Frontal cortex (tissue), 4 donors: ENCODE results near the gene AHCYL2. TPM values are rescaled to one million over a fixed set of nuclear protein-coding genes. Genes with fewer than 3 reads are reported as not detected.

Experiments used
- DNase-seq, 2 donors: peaks; one replicate each; pipeline ENCODE4 v3.0.0; 2012; ENCODE audit warnings: low spot score in 2 of 2
- FAIRE-seq: peaks from 2 replicates; lab custom pipeline; 2012; peaks lifted over from hg19 to GRCh38; lab: Jason Lieb, UNC
- total RNA-seq: library from RNA; depleted of rRNA; stranded (reverse); fragments of >200 nt; gene quantifications from one replicate; pipeline ENCODE4 v1.2.3, GENCODE V29; 2014
- donor health status: control.
- donor health status: control.
- donor health status: control.

Gene AHCYL2
- total RNA-seq: 15.9 TPM

DNA sequence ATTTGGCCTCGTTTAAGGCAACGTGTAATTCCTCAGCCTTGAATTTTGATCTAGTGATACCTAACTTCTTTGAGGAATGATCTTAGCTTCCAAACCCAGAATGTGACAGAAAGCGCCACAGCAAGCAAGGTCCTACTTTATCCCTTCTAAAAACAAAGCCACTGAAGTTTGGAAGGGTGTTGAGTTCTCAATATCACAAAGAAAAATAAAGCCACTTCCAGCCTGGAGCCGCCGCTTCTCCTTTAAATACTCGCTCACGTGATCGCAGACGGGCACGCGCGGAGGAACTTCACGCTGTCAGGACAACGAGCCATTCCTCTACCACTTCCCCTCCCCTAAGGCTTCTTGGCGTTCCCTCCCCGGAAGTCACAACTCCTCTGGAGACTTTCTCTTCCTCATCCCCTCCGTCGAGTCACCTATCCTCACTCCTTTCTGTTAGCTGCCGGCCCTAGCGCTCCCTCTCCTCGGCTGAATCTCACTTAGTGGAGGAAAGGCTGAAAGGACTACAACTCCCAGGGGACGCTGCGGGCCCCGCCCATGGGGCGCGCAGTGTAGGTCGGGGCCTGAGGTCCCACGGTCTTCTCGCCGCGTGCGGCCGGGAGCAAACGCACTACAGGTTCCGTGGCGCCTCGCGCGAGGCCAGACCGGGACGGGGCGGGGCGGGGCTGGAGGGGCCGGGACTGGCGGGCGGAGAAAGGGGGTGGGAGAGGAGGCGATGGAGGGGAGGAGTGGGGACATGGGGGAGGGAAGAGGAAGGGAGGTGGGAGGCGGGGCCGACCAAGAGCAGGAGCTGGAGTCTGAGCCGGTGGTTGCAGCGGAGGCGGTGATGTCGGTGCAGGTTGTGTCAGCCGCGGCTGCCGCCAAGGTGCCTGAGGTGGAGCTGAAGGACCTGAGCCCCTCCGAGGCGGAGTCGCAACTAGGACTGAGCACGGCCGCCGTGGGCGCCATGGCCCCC is at the start of gene AHCYL2:
AHCYL2 (plus strand) TSS at position 780 of the 955 bp plus-strand sequence.
- FAIRE-seq (no peak), DNase-seq (peak; percentile 90 to 91)

GRCh38 chr7:129176916-129177710 is 47.7 kb upstream of the AHCYL2 start:
- FAIRE-seq (no peak), DNase-seq (no peak)

DNA sequence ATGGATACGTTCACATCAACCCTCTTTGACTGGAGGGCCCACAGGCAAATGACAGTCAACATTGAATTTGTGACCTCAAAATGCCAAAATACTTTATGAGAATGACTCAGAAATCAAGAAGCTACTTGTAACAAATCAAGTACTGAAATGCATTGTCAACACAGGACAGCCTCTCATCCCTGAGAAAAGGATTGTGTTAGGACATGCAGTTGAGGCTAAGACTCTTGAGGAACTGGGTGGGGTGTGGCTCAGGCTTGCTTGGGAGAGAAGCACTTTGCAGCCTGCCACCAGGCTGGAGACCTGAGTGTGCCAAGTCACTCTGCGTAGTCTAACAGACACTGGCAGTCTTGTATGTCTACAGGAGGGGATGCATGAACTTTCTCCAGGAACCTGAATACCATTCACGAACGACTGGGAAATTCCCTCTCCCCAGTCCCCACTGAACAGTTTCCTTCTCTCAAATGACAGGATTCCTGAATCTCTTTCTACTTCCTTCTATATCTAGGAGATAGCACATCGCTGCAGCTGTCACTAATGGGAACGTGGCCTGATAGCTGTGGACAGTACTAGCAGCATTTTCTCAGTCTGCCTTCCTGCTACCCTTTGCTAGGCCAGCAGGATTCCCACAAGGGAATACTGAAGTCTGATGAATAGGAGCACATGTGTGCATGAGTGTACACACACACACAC is 39.7 kb upstream of the AHCYL2 start:
- DNase-seq (no peak), FAIRE-seq (no peak)

GRCh38 chr7:129186749-129187260 is 38.0 kb upstream of the AHCYL2 start:
- FAIRE-seq: no peak
- no peak for DNase-seq

DNA sequence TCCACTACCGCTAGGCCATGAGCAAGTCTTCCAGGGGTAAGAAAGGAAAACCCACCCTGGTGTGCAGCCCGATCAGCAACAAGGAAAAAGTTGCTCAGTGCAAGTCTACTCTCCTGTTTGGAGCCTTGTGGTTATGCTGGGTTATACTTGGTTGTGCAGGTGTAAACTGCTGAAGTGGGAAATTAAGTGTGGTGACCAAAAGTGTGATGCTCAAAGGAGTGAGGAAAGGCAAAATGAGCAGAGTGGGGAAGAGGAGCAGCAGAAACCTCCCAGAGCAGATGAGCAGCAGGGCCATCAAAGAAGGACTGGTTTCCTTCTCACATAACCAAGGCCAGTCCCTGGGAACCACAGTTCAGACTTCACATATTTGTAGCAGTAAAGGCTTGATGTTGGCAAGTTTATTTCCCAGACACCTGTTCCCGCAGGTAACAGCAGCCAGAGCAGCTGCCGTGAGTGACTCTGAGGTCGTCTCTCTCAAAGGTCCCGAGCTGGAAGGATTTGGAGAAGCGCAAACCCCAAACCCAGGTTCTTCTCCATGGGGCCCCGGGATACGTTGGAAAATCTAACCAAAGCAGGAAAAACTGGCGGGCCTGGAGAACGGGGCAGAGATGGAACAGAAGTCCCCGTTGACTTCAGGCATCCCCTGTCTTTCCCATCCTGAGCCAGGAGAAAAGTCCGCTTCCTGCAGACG is 37.0 kb upstream of the AHCYL2 start:
- DNase-seq: no peak
- no peak for FAIRE-seq

- no peak for FAIRE-seq
Measured at GRCh38 chr7:129188372-129188891, 36.4 kb upstream of the AHCYL2 start, which contains the start of gene SMO. TSS of gene SMO (plus strand) at chr7:129188633. CDS start at chr7:129189152, 519 bp downstream.

GRCh38 chr7:129188892-129189660 is 35.8 kb upstream of the AHCYL2 start:
- peak in 1 of 2 donors; percentile 44 for DNase-seq
- FAIRE-seq: no peak

More at GRCh38 chr7:129188372-129188891, 36.4 kb upstream of the AHCYL2 start, which contains the start of gene SMO:
- DNase-seq: peak; percentile 56 to 71

DNA sequence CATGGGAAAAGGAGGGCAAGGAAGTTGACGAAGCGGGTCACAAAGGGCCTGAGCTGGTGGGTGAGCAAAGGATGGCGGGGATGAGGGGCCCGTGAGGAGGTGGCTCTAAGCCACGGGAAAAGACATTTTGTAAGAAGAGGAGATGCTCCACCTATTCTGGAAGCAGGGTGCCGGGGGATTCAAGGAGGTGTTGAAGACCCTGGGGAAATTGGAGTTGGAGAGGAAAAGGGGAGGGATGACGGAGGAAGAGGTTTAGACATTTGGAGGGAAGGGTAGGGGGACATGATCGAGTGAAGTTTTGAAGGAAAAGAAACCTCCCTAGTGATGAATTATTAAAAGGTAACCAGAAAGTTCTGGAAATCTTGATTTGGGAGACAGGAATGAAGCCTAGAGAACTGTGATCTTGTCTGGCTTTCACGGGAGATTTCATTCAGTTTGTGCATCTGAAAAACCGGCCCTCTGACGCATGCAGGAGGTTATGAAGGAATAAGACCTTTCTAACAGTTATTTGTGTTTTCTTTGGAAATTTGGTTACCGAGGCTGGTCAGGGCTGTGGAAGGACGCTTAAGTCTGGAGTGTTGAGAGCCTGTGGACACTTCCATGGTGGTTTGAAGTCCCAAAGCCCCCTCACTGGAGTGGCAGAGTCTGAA is 35.0 kb upstream of the AHCYL2 start:
- FAIRE-seq: no peak
- DNase-seq: no peak

GRCh38 chr7:129191272-129191671 is 33.6 kb upstream of the AHCYL2 start:
- FAIRE-seq (no peak), DNase-seq (no peak)

GRCh38 chr7:129193892-129194291 is 30.9 kb upstream of the AHCYL2 start:
- FAIRE-seq: no peak
- DNase-seq: no peak

GRCh38 chr7:129197771-129198170 is 27.1 kb upstream of the AHCYL2 start:
- DNase-seq (no peak), FAIRE-seq (no peak)

- no peak for FAIRE-seq
- no peak for DNase-seq
Measured at GRCh38 chr7:129199406-129199805, 25.4 kb upstream of the AHCYL2 start.

DNA sequence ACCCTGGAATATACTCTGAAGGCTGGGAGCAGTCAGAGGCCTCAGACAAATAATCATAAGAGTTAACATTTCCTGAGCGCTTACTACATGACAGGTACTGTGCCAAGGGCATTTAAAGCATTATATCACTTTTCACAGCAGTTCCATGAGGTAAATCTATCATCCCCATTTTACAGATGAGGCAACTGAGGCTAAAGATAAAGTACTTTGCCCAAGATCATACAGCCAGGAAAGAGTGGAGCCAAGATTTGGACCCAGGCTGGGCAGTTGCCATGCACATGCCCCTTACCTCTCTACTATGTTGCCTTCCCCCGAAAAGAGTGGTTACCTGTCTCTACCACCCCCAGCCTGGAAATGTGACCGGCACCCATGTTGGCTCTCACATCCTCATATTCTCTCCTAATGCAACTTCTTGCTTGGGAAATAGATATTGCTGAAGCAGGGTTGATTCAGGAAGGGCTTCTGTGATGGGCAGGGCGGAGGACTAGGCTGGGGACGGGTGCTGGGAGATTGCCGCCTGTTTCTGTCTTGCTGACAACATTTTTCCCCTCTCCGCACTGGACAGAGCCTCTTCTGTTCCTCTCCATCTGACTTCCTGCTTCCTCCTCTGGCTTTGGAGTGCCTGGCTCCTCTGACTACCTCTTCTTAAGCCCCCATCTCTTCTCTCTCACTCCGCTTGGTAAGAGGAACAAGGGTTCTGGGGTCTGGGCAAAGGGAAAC is 22.6 kb upstream of the AHCYL2 start:
- no peak for FAIRE-seq
- DNase-seq: no peak

DNA sequence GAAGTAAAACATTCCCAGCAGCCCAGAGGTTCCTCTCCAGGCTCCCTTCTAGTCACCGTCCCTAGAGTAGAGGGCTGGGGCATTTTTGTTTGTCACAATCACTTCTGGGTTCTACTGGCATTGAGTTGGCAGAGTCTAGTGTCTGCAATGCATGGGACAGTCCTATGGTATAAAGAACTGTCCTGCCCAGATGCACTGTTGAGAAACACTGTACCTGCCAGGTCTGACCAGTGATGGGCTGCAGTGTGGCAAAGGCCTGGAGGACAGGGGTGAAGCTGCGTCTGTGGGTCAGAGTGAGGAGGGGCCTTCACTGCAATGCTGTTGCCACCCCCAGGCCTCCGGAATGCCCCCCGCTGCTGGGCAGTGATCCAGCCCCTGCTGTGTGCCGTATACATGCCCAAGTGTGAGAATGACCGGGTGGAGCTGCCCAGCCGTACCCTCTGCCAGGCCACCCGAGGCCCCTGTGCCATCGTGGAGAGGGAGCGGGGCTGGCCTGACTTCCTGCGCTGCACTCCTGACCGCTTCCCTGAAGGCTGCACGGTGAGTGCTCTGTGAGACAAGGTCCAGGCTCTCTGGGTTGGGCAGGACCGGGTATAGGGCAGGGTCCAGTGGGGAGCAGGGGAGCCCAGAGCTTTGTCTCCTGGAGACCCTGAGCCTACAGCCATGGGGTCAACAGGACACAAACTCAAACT is 21.6 kb upstream of the AHCYL2 start:
- FAIRE-seq (no peak), DNase-seq (no peak)

- no peak for DNase-seq
- no peak for FAIRE-seq
Measured at GRCh38 chr7:129205126-129205818, 19.6 kb upstream of the AHCYL2 start.
